OCI-LY3 (cell line): ENCODE measurements around the gene MRPL28.
A peak's percentile ranks its signal among the peaks of the same experiment; 100 is the strongest.

Source experiments
- H2AFZ ChIP-seq: fragments of 200-600, 300-600 bp; shearing (Covaris generic); 2 replicates; pipeline ENCODE4 v1.6.0; 2014; ENCODE audit warnings: antibody characterized with exemption, low read depth, low read length
- H3K27ac ChIP-seq: fragments of 200-600, 300-600 bp; sonication (generic); 2 replicates; pipeline ENCODE4 v1.5.1; 2014; ENCODE audit warnings: mild to moderate bottlenecking, low read length, moderate library complexity, mixed read lengths
- H3K27me3 ChIP-seq: fragments of 200-600, 300-600 bp; sonication (generic); 2 replicates; pipeline ENCODE4 v1.6.1; 2014; ENCODE audit warnings: low read depth, low read length, mixed read lengths
- H3K36me3 ChIP-seq: fragments of 200-600, 300-600 bp; sonication (generic); replicated peaks from 2 replicates; pipeline ENCODE3; 2014; ENCODE audit warnings: low read depth, low read length, mixed read lengths
- H3K4me1 ChIP-seq: fragments of 300-600, 200-600 bp; sonication (generic); 2 replicates; pipeline ENCODE4 v1.6.1; 2014; ENCODE audit warnings: low read length, mixed read lengths
- H3K4me2 ChIP-seq: fragments of 200-600, 300-600 bp; sonication (generic); 2 replicates; pipeline ENCODE4 v1.6.1; 2014; ENCODE audit warnings: low read length, mixed read lengths
- H3K4me3 ChIP-seq: fragments of 300-600, 200-600 bp; sonication (generic); 2 replicates; pipeline ENCODE4 v1.5.1; 2014; ENCODE audit warnings: antibody characterized with exemption, mild to moderate bottlenecking, low read length, moderate library complexity
- H3K79me2 ChIP-seq: fragments of 300-600, 200-600 bp; shearing (Covaris generic); 2 replicates; pipeline ENCODE4 v1.6.1; 2014; ENCODE audit warnings: mild to moderate bottlenecking, low read length, mixed read lengths
- H3K9ac ChIP-seq: fragments of 300-600, 200-600 bp; shearing (Covaris generic); 2 replicates; pipeline ENCODE4 v1.6.0; 2014; ENCODE audit warnings: mild to moderate bottlenecking, low read length, moderate library complexity
- H3K9me3 ChIP-seq: fragments of 200-600, 300-600 bp; shearing (Covaris generic); 2 replicates; pipeline ENCODE4 v1.6.1; 2014; ENCODE audit warnings: low read length, mixed read lengths; ENCODE audit not compliant: insufficient read depth
- H4K20me1 ChIP-seq: fragments of 200-600, 300-600 bp; sonication (generic); 2 replicates; pipeline ENCODE4 v1.6.1; 2016; ENCODE audit warnings: low read length, mixed read lengths; ENCODE audit not compliant: insufficient read depth
- EZH2phosphoT487 ChIP-seq: fragments of 200-600 bp; shearing (Covaris generic); IDR thresholded peaks from 2 replicates; pipeline ENCODE4 v1.6.1; 2018; ENCODE audit warnings: antibody characterized with exemption, mixed run types, low read depth
- TF ChIP-seq, protein P1 (sequence below): fragments of 200-600, 300-600 bp; sonication (generic); IDR thresholded peaks from 2 replicates; pipeline ENCODE4 v1.5.1; 2014; ENCODE audit warnings: antibody characterized with exemption, low read length, low read depth

MRPL28 gene

DNA sequence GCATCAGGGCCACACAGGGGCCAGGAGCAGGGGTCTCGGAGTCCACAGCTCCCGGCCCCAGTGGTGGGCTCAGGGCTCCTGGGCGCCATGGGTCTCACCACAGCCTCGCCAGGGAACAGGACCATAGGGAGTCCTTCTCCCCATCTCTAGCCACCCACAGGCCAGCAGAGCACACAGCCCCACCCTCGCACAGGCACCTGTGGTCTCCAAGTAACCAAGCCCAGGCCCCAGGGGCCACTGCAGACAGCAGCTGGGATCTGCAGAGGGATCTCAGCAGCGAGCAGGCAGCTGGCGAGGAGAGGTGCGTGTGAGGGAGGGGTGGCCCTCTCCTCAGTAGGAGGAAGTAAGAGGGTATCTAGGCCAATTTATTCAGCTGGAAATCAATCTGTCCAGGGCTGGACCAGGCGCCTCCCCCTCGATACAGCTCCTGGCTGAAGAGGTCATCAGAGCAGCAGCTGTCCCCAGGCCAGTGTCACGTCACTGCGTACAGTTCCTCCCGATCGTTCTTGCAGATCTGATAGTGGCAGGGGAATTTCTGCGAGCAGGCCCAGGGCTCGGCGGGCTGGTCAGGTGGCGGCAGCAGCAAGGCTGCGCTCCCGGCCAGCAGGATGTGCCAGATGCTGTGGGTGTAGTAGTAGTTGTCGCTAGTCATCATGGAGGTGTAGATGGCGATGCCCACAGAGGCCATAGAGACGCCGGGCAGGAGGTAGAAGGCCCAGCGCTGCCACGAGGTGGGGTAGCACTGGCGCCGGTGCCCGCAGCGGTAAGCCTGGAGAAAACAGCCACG lies 1.4 kb upstream of the MRPL28 start:
- Histone ChIP-seq H3K9ac (no peak overlapping the region), H3K9me3 (no peaks in the 10 kb centered on the region), H3K79me2 (peaks cover 6% of the 10 kb centered on the region; the same call in 1 of the 2 replicates), H3K27me3 (no peaks in the 10 kb centered on the region), H3K36me3 (peaks cover 10% of the 10 kb centered on the region), H2AFZ (no peak overlapping the region), H4K20me1 (no peaks in the 10 kb centered on the region; the same call in 1 of the 2 replicates), H3K4me3 (no peak overlapping the region), H3K27ac (no peak overlapping the region), H3K4me1 (peaks cover 13% of the 10 kb centered on the region), H3K4me2 (no peak overlapping the region)
- no peak for TF ChIP-seq EZH2phosphoT487
- TF ChIP-seq, protein P1, sequence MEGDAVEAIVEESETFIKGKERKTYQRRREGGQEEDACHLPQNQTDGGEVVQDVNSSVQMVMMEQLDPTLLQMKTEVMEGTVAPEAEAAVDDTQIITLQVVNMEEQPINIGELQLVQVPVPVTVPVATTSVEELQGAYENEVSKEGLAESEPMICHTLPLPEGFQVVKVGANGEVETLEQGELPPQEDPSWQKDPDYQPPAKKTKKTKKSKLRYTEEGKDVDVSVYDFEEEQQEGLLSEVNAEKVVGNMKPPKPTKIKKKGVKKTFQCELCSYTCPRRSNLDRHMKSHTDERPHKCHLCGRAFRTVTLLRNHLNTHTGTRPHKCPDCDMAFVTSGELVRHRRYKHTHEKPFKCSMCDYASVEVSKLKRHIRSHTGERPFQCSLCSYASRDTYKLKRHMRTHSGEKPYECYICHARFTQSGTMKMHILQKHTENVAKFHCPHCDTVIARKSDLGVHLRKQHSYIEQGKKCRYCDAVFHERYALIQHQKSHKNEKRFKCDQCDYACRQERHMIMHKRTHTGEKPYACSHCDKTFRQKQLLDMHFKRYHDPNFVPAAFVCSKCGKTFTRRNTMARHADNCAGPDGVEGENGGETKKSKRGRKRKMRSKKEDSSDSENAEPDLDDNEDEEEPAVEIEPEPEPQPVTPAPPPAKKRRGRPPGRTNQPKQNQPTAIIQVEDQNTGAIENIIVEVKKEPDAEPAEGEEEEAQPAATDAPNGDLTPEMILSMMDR: no peak

DNA sequence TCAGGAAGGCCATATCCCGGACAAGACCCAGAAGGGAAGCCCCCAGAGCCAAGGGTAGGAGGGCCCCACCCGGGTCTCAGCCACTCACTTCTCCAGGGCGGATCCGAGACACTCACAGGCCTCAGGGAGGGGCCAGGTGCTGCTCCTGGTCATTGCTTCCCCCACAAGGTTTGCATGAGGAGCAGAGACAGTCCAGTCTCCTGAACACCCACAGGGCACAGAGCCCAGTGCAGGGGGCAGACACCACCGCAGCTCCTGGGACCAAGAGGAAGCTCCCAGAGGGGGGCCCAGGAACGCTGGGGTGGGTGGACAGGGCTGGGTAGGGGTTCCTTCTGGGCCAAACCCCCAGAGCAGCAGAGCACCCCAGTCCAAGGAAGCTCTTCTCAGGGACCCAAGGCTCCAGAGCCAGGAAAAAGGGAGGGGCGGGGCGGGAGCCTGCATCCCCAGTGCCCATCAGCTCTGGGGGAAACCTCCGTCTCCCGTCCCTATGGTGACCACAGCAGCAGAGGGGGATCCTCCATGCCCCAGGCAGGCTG lies 709 bp upstream of the MRPL28 start:
- H3K27me3 ChIP-seq: no peaks in the 10 kb centered on the region

DNA sequence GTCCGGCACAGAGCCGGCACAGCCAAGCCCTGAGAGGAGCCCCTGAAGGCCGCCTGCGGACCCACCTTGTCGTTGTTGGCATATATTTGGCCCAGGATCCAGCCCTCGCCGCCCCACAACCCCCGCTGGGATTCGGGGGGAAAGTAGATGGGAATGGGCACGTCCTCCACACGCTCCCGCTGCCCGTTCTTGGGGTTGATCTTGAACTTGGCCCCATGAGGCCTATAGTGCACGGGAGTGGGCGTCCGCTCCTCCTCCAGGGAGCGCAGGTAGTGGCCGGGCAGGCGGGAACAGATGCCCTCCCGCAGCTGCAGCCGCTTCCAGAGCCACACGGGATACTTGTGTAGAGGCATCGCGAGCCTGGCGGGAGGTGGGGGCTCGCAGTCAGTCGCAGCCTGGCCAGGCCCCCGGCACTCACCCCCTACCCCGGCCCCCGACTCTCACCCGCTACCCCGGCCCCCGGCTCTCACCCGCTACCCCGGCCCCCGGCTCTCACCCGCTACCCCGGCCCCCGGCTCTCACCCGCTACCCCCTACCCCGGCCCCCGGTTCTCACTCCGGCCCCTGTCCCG lies 387 bp downstream of the MRPL28 start:
- TF ChIP-seq EZH2phosphoT487: no peak
- TF ChIP-seq, protein P1: no peak
- no peaks in the 10 kb centered on the region for H3K27me3 ChIP-seq
- H3K36me3 ChIP-seq: peaks cover 17% of the 10 kb centered on the region
- peak overlapping the region; percentile 50 for H3K9ac ChIP-seq
- H3K27ac ChIP-seq: no peak overlapping the region
- no peaks in the 10 kb centered on the region for H3K9me3 ChIP-seq
- no peaks in the 10 kb centered on the region; the same call in 1 of the 2 replicates for H4K20me1 ChIP-seq
- peaks cover 13% of the 10 kb centered on the region for H3K4me1 ChIP-seq
- H3K4me3 ChIP-seq: peak overlapping the region; percentile 68
- H3K79me2 ChIP-seq: peaks cover 6% of the 10 kb centered on the region; the same call in 1 of the 2 replicates
- peak overlapping the region; percentile 86 for H3K4me2 ChIP-seq
- no peak overlapping the region for H2AFZ ChIP-seq

More for the DNA sequence above, 709 bp upstream of the MRPL28 start:
- peak overlapping the region; percentile 81 for H3K4me2 ChIP-seq
- peak overlapping the region; percentile 67 for H3K9ac ChIP-seq
- H3K27ac ChIP-seq: peak overlapping the region; percentile 56
- peaks cover 13% of the 10 kb centered on the region for H3K4me1 ChIP-seq
- H3K4me3 ChIP-seq: peak overlapping the region; percentile 68
- H2AFZ ChIP-seq: peak overlapping the region; percentile 74; the same call in 1 of the 2 replicates
- peaks cover 17% of the 10 kb centered on the region for H3K36me3 ChIP-seq
- TF ChIP-seq, protein P1: no peak
- TF ChIP-seq EZH2phosphoT487: no peak
- no peaks in the 10 kb centered on the region for H3K9me3 ChIP-seq
- peaks cover 6% of the 10 kb centered on the region; the same call in 1 of the 2 replicates for H3K79me2 ChIP-seq
- H4K20me1 ChIP-seq: no peaks in the 10 kb centered on the region; the same call in 1 of the 2 replicates

DNA sequence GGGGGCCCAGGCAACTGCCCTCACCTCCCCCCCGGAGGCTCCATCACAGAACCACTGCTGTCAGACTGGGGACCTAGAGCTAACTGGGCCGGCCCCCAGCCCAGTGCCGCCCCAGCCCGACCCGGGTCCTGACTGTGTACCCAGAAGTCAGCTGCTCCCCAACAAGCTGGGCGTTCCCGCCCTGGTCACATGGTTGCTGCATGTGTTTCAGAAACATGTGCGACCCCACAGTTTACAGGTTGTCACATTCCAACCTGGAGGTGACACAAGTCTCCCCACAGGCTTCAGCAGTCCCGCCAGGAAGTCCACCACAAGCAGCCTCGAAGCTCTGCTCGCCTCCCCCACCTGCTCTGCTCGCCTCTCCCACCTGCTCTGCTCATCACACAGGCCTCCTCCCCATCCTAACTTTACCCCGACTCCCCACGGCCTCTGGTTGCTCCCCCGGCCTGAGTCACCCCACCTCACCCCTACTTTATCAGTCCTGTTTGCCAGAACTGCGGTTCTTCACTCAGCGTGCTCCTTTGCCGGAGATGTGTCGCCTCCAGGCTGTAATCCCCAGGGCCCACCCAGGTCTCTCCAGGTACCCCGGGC lies 968 bp downstream of the MRPL28 start:
- TF ChIP-seq, protein P1: no peak
- TF ChIP-seq EZH2phosphoT487: no peak
- peak overlapping the region; percentile 50 for H3K9ac ChIP-seq
- H2AFZ ChIP-seq: no peak overlapping the region
- H3K27me3 ChIP-seq: no peaks in the 10 kb centered on the region
- peak overlapping the region; percentile 86 for H3K4me2 ChIP-seq
- peaks cover 17% of the 10 kb centered on the region for H3K36me3 ChIP-seq
- peaks cover 13% of the 10 kb centered on the region for H3K4me1 ChIP-seq
- no peak overlapping the region for H3K27ac ChIP-seq
- no peaks in the 10 kb centered on the region; the same call in 1 of the 2 replicates for H4K20me1 ChIP-seq
- H3K9me3 ChIP-seq: no peaks in the 10 kb centered on the region
- H3K79me2 ChIP-seq: peaks cover 6% of the 10 kb centered on the region; the same call in 1 of the 2 replicates
- H3K4me3 ChIP-seq: peak overlapping the region; percentile 68
